HG03108 (cell line): ENCODE measurements around the gene STRBP.

Experiments used
- ATAC-seq: cut with Tn5 transposase; IDR thresholded peaks from one replicate; pipeline ENCODE4 v1.9.1; 2021; ENCODE audit warnings: moderate library complexity; ENCODE audit not compliant: unreplicated experiment

STRBP gene

GRCh38 chr9:123105490-123105889 lies 162.9 kb downstream of the STRBP start:
- ATAC-seq = no peak

GRCh38 chr9:123104807-123105206 lies 163.6 kb downstream of the STRBP start:
- no peak for ATAC-seq

GRCh38 chr9:123102375-123103113 lies 165.8 kb downstream of the STRBP start:
- no peak for ATAC-seq

- no peak for ATAC-seq
These were observed 168.8 kb downstream of the STRBP start for GRCh38 chr9:123099548-123099947.

- no peak for ATAC-seq
These were observed 169.3 kb downstream of the STRBP start for GRCh38 chr9:123099042-123099441.

- ATAC-seq = no peak
These were observed 170.3 kb downstream of the STRBP start for GRCh38 chr9:123098096-123098459.

- ATAC-seq = no peak
These were observed 170.8 kb downstream of the STRBP start for GRCh38 chr9:123097430-123098095.

- no peak for ATAC-seq
These were observed 171.4 kb downstream of the STRBP start for GRCh38 chr9:123096987-123097386.

- ATAC-seq = no peak
These were observed 175.2 kb downstream of the STRBP start for GRCh38 chr9:123093141-123093540.

GRCh38 chr9:123091459-123091858 lies 176.9 kb downstream of the STRBP start:
- no peak for ATAC-seq

GRCh38 chr9:123090956-123091355 lies 177.4 kb downstream of the STRBP start:
- ATAC-seq = no peak

- ATAC-seq = no peak
These were observed 178.0 kb downstream of the STRBP start for GRCh38 chr9:123090198-123090896.

- ATAC-seq = no peak
These were observed 178.6 kb downstream of the STRBP start for GRCh38 chr9:123089790-123090189.

- ATAC-seq = no peak
These were observed 179.3 kb downstream of the STRBP start for GRCh38 chr9:123089040-123089439.

GRCh38 chr9:123087359-123087888 lies 181.0 kb downstream of the STRBP start:
- ATAC-seq = no peak

GRCh38 chr9:123085916-123086315 lies 182.5 kb downstream of the STRBP start:
- ATAC-seq = no peak

GRCh38 chr9:123084256-123084655 lies 184.1 kb downstream of the STRBP start:
- no peak for ATAC-seq

GRCh38 chr9:123083680-123084079 lies 184.7 kb downstream of the STRBP start:
- no peak for ATAC-seq

- ATAC-seq = no peak
These were observed 186.6 kb downstream of the STRBP start for GRCh38 chr9:123081824-123082223.

GRCh38 chr9:123080444-123080843 lies 187.9 kb downstream of the STRBP start:
- ATAC-seq = no peak

GRCh38 chr9:123074628-123075027 lies 193.8 kb downstream of the STRBP start:
- no peak for ATAC-seq

GRCh38 chr9:123073991-123074422 lies 194.4 kb downstream of the STRBP start:
- no peak for ATAC-seq
